Calu3 (cell line): Measurements from ENCODE around the gene PDK1. TPM values are rescaled to one million over a fixed set of nuclear protein-coding genes. Genes with fewer than 3 reads are reported as not detected.
A peak's percentile ranks its signal among the peaks of the same experiment; 100 is the strongest.
"Not testable (repeated sequence)": the region's sequence is repeated elsewhere in the genome, so short reads cannot be mapped to it uniquely, and the experiment has no call there.

Experiments
- BruUV-seq: library from RNA; stranded (reverse); fragments of 400-500 nt; replicated peaks from 2 replicates; lab custom pipeline; 2021; lab: Mats Ljungman, UMichigan
- CTCF ChIA-PET: fragments of 300-600 bp; sonication (Branson Sonifier 250); formaldehyde crosslinking; loops from one replicate; lab custom pipeline; 2022; ENCODE audit warnings: antibody characterized with exemption; lab: Charles Lee
- DNase-seq: peaks from one replicate; pipeline ENCODE4 v3.0.0; 2022
- H3K27ac Mint-ChIP-seq: one replicate; pipeline ENCODE4 v1.8.0; 2022; ENCODE audit warnings: mixed read lengths; ENCODE audit not compliant: unreplicated experiment
- H3K27me3 Mint-ChIP-seq: one replicate; pipeline ENCODE4 v1.8.0; 2022; ENCODE audit warnings: mixed read lengths; ENCODE audit not compliant: unreplicated experiment
- H3K36me3 Mint-ChIP-seq: one replicate; pipeline ENCODE4 v1.8.0; 2022; ENCODE audit warnings: mild to moderate bottlenecking, moderate library complexity, mixed read lengths; ENCODE audit not compliant: insufficient read depth, unreplicated experiment
- H3K4me1 Mint-ChIP-seq: one replicate; pipeline ENCODE4 v1.8.0; 2022; ENCODE audit warnings: mild to moderate bottlenecking, low read depth, mixed read lengths; ENCODE audit not compliant: unreplicated experiment
- H3K4me3 Mint-ChIP-seq: one replicate; pipeline ENCODE4 v1.8.0; 2022; ENCODE audit warnings: mild to moderate bottlenecking, low read depth, moderate library complexity, mixed read lengths; ENCODE audit not compliant: unreplicated experiment
- H3K9me3 Mint-ChIP-seq: one replicate; pipeline ENCODE4 v1.8.0; 2022; ENCODE audit warnings: low read depth, mixed read lengths; ENCODE audit not compliant: unreplicated experiment
- CTCF ChIP-seq: fragments of 200-600 bp; IDR thresholded peaks from one replicate; pipeline ENCODE4 v1.8.0; 2022; ENCODE audit warnings: antibody characterized with exemption; ENCODE audit not compliant: unreplicated experiment
- intact Hi-C: fragments of 100-400 bp; cut with micrococcal nuclease; formaldehyde crosslinking; loops from one replicate; pipeline ENCODE4 v1.10.0; 2022; ENCODE audit not compliant: unreplicated experiment
- total RNA-seq: library from RNA; stranded (reverse); gene quantifications from 2 replicates; pipeline ENCODE4 v1.2.3, GENCODE V29; 2022

Gene PDK1
- total RNA-seq, 1 experiment from 2014 or later = 16.8 TPM

- DNase-seq = no peak
- H3K4me1 Mint-ChIP-seq = no peaks in the 10 kb centered on the region
- H3K4me3 Mint-ChIP-seq = no peak overlapping the region
- no peak overlapping the region for H3K27ac Mint-ChIP-seq
- intact Hi-C loops = no loop called here
- H3K9me3 Mint-ChIP-seq = peaks cover 6% of the 10 kb centered on the region
- no peaks in the 10 kb centered on the region for H3K36me3 Mint-ChIP-seq
- TF ChIP-seq CTCF = no peak
- no TSS peak for BruUV-seq
- CTCF ChIA-PET = no interaction called here
- H3K27me3 Mint-ChIP-seq = no peaks in the 10 kb centered on the region
These were observed 36.9 kb upstream of the PDK1 start for GRCh38 chr2:172518995-172519394.

GRCh38 chr2:172525601-172526000, 30.3 kb upstream of the PDK1 start:
- CTCF ChIA-PET = interaction anchor here (1.0 kb wide), 1 partner anchor 98 kb away, joined by 3 read pairs; the partner anchor contains the start of gene ITGA6
- BruUV-seq = no TSS peak
- peak overlapping the region; percentile 4 for H3K27ac Mint-ChIP-seq
- no peaks in the 10 kb centered on the region for H3K27me3 Mint-ChIP-seq
- H3K4me1 Mint-ChIP-seq = peaks cover 25% of the 10 kb centered on the region
- H3K36me3 Mint-ChIP-seq = no peaks in the 10 kb centered on the region
- TF ChIP-seq CTCF = no peak
- DNase-seq = peak; percentile 64
- intact Hi-C loops = no loop called here
- H3K9me3 Mint-ChIP-seq = peaks cover 3% of the 10 kb centered on the region
- peak overlapping the region; percentile 3 for H3K4me3 Mint-ChIP-seq

- H3K27ac Mint-ChIP-seq = no peak overlapping the region
- no TSS peak for BruUV-seq
- no peak for TF ChIP-seq CTCF
- H3K4me3 Mint-ChIP-seq = no peak overlapping the region
- DNase-seq = no peak
- peaks cover 18% of the 10 kb centered on the region for H3K4me1 Mint-ChIP-seq
- peaks cover 3% of the 10 kb centered on the region for H3K9me3 Mint-ChIP-seq
- intact Hi-C loops = no loop called here
- CTCF ChIA-PET = no interaction called here
- H3K36me3 Mint-ChIP-seq = no peaks in the 10 kb centered on the region
- no peaks in the 10 kb centered on the region for H3K27me3 Mint-ChIP-seq
These were observed 24.6 kb upstream of the PDK1 start for GRCh38 chr2:172531309-172531708.

- H3K9me3 Mint-ChIP-seq, H3K27me3 Mint-ChIP-seq, H3K36me3 Mint-ChIP-seq, H3K27ac Mint-ChIP-seq, BruUV-seq, CTCF ChIA-PET, H3K4me3 Mint-ChIP-seq, DNase-seq, intact Hi-C loops: not testable (repeated sequence)
- H3K4me1 Mint-ChIP-seq = peaks cover 14% of the 10 kb centered on the region
These were observed 23.4 kb upstream of the PDK1 start for GRCh38 chr2:172532461-172532860.

- CTCF ChIA-PET = no interaction called here
- peaks cover 14% of the 10 kb centered on the region for H3K4me1 Mint-ChIP-seq
- TF ChIP-seq CTCF = no peak
- no peaks in the 10 kb centered on the region for H3K27me3 Mint-ChIP-seq
- H3K4me3 Mint-ChIP-seq = no peak overlapping the region
- intact Hi-C loops = no loop called here
- BruUV-seq = no TSS peak
- no peak overlapping the region for H3K27ac Mint-ChIP-seq
- peaks cover 3% of the 10 kb centered on the region for H3K9me3 Mint-ChIP-seq
- no peaks in the 10 kb centered on the region for H3K36me3 Mint-ChIP-seq
- DNase-seq = no peak
These were observed 22.2 kb upstream of the PDK1 start for GRCh38 chr2:172533687-172534086.
